RWPE2 (cell line): Measurements from ENCODE around the gene DLG2.

ENCODE experiments used
- ATAC-seq: fragments of 200-7000 bp; cut with Tn5 transposase; 3 replicates; pipeline ENCODE4 v1.9.1; 2021; ENCODE audit warnings: low read depth
- DNase-seq: peaks from one replicate; pipeline ENCODE4 v3.0.0-alpha.2; 2020; ENCODE audit warnings: low spot score
- H3K27ac ChIP-seq: fragments of 450-650 bp; 2 replicates; pipeline ENCODE4 v1.5.1; 2017; ENCODE audit warnings: mild to moderate bottlenecking; ENCODE audit not compliant: poor library complexity, severe bottlenecking
- H3K27me3 ChIP-seq: fragments of 250-450 bp; sonication (Bioruptor Pico); 2 replicates; pipeline ENCODE4 v1.5.1; 2021; ENCODE audit warnings: mild to moderate bottlenecking, moderate library complexity; ENCODE audit not compliant: insufficient read depth, poor library complexity, severe bottlenecking
- H3K36me3 ChIP-seq: fragments of 250-450 bp; sonication (Bioruptor Pico); 2 replicates; pipeline ENCODE4 v1.5.1; 2020; ENCODE audit warnings: low read depth, mild to moderate bottlenecking, moderate library complexity
- H3K4me1 ChIP-seq: fragments of 250-450 bp; sonication (Bioruptor Pico); 2 replicates; pipeline ENCODE4 v1.5.1; 2021; ENCODE audit warnings: mild to moderate bottlenecking, moderate library complexity; ENCODE audit not compliant: insufficient read depth, poor library complexity, severe bottlenecking
- H3K4me3 ChIP-seq: fragments of 250-450 bp; sonication (Bioruptor Pico); 2 replicates; pipeline ENCODE4 v1.5.1; 2021; ENCODE audit warnings: mild to moderate bottlenecking, moderate library complexity; ENCODE audit not compliant: severe bottlenecking
- H3K9me3 ChIP-seq: fragments of 250-450 bp; sonication (Bioruptor Pico); 2 replicates; pipeline ENCODE4 v1.5.1; 2021; ENCODE audit warnings: mild to moderate bottlenecking, moderate library complexity; ENCODE audit not compliant: severe bottlenecking
- CTCF ChIP-seq: fragments of 450-650 bp; IDR thresholded peaks from one replicate; pipeline ENCODE4 v1.5.1; 2017; ENCODE audit warnings: mild to moderate bottlenecking, moderate library complexity; ENCODE audit not compliant: poor library complexity, severe bottlenecking

DLG2 gene

DNA sequence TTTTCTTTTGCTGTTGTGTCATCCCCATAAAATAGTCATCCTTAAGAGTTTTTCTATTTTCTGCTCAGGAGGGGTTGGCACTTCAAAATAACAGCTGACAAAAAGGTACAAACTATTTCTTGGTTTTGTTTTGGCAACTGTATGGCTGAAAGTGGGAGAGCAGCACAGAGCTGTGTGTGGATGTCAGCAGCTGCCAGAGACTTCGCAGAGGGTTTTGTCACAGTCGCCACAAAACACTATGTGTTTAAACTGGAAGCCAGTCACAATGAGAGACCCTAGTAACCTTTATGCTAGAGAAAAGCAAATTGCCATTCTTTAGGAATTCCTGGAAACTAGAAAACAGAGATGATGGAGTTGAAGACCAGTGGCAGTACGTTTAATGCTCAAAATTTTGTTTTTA, 2151.4 kb downstream of the DLG2 start:
- no peak for DNase-seq
- no peak for TF ChIP-seq CTCF
- Histone ChIP-seq H3K9me3 (no peaks in the 10 kb centered on the region), H3K4me1 (no peaks in the 10 kb centered on the region), H3K4me3 (no peak overlapping the region), H3K36me3 (no peaks in the 10 kb centered on the region), H3K27ac (no peak overlapping the region), H3K27me3 (no peaks in the 10 kb centered on the region)
- no peak for ATAC-seq

DNA sequence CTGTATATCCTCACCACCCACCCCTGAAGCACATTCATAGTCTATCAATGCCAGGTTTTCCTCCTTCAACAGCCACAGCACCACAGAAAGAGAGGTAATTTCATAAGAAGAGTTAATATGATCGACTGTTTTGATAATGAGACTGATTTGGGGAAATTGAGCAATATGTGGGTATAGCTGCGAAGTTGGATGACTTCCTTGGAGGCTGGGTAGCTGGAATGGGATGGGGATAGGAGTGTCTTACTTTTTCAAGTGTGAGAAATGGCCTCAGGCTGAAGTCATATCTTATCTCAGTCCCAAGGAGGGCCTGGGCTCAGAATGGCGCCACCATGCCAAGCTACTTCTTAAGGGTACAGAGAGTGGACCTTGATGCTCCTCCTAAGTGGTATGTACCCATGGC, 2153.4 kb downstream of the DLG2 start:
- H3K36me3 ChIP-seq: no peaks in the 10 kb centered on the region
- no peaks in the 10 kb centered on the region for H3K27me3 ChIP-seq
- no peak overlapping the region for H3K4me3 ChIP-seq
- no peak overlapping the region for H3K27ac ChIP-seq
- H3K9me3 ChIP-seq: no peaks in the 10 kb centered on the region
- no peak for TF ChIP-seq CTCF
- H3K4me1 ChIP-seq: no peaks in the 10 kb centered on the region
- no peak for ATAC-seq
- no peak for DNase-seq

DNA sequence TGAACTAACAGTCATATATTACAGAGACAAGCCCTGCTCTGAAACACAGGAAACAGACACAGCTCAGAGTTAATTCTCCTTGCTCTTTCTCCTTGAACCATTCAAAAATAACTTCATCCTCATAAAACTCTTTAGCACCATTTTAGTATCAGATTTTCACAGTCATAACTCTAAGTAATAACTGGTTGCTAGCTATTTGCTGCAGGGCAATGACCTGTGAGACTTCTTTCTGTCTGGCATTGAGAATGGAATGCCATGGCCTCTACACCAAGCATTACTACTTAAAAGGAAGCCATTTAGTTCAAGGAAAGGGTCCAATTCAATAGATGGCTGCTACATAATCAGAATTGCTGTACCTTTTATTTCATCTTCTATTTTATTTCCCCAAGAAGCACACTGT, 2154.3 kb downstream of the DLG2 start:
- H3K9me3 ChIP-seq: no peaks in the 10 kb centered on the region
- DNase-seq (no peak), ATAC-seq (no peak)
- H3K4me1 ChIP-seq: no peaks in the 10 kb centered on the region
- H3K4me3 ChIP-seq: no peak overlapping the region
- TF ChIP-seq CTCF: no peak
- H3K27me3 ChIP-seq: no peaks in the 10 kb centered on the region
- no peaks in the 10 kb centered on the region for H3K36me3 ChIP-seq
- no peak overlapping the region for H3K27ac ChIP-seq

DNA sequence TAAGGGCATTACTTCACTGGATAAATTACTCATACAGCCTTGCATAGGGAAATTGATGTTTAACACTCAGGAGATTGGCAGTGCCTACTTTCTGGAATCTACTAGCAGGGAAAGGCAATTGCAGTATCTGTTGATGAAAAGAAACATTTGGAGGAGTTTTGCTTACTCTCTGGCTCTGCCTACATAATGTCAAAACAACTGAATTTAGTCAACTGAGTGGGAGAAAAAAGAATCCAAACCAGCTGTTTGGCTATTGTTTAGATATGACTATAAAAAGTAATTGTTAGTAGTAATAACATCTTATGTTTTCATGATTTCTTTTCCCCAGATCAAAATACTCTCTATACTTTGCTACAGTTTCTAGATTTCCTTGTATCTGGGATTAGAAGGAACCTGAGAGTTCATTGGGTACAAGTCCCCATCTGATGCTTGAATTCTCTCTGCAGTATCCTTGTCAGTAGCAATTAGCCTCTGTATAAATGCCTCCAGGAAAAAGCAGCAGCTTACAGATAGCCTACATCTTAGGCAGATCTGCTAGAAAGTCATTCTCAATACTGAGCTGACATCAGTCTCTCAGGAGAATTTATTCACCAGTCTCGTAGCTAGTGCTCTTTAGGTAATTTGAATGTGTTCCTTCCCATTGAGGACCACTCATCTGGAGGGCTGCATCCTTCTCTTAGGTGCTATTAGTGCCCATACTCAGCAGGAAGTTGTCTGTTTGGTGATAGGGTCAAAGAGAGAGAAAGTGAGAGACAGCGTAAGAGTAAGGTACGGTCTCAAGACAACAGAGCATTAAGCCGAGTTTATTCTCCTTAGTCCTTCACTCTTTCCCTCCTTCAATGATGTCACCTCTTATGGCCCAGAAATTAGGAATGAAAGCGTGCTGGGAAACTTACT, 2155.1 kb downstream of the DLG2 start:
- no peak overlapping the region for H3K27ac ChIP-seq
- no peak for TF ChIP-seq CTCF

GRCh38 chr11:83467837-83468236, 2159.3 kb downstream of the DLG2 start:
- ATAC-seq (no peak), DNase-seq (no peak)
- no peaks in the 10 kb centered on the region for H3K9me3 ChIP-seq
- H3K36me3 ChIP-seq: no peaks in the 10 kb centered on the region
- H3K27me3 ChIP-seq: peaks cover 2% of the 10 kb centered on the region
- H3K27ac ChIP-seq: no peak overlapping the region
- no peak for TF ChIP-seq CTCF
- H3K4me3 ChIP-seq: no peak overlapping the region
- no peaks in the 10 kb centered on the region for H3K4me1 ChIP-seq

More for the DNA sequence above, 2155.1 kb downstream of the DLG2 start:
- no peak for ATAC-seq
- H3K36me3 ChIP-seq: no peaks in the 10 kb centered on the region
- DNase-seq: no peak
- H3K4me1 ChIP-seq: no peaks in the 10 kb centered on the region
- no peaks in the 10 kb centered on the region for H3K9me3 ChIP-seq
- no peak overlapping the region for H3K4me3 ChIP-seq
- no peaks in the 10 kb centered on the region for H3K27me3 ChIP-seq
